ENCODE results near the gene PTPN4. TPM values are rescaled to one million over a fixed set of nuclear protein-coding genes. Genes with fewer than 3 reads are reported as not detected.

PTPN4 gene
- total RNA-seq, 1 experiment from 2014 or later: 46.8 TPM

DNA sequence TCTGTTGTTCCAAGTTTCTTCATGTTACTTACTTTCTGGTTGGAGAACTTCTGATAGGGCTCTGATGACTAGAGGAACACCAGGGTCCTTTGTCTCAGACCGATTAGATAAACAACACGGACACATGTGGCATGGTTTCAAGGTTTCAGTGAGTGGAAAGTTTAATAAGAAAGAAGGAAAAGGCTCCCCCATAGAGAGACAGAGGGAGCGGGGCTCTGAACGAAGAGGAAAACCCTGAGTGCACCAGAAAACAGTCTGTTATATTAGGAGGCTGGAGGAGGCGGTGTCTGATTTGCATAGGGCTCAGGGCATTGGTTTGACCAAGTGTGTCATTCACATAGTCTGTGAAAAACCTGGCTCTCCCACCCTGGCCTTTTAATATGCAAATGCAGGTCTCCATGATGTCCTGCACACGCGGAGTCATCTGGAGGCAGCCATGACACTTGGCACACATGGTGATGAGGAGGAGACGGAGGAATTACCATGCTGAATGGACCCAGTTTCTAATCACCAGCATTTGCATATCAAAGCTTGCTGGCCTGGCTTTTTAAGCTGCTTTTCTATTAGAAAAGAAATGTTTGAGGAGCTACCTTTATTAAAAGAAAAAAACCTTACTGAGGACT is 94.2 kb downstream of the PTPN4 start:
- ChIA-PET CTCF (no interaction called here), POLR2A (no interaction called here)
- no peak for DNase-seq
- Mint-ChIP-seq H3K36me3 (ENCODE audit: insufficient read depth, unreplicated experiment) (peaks cover 8% of the 10 kb centered on the region), H3K9me3 (ENCODE audit: unreplicated experiment) (peaks cover 46% of the 10 kb centered on the region), H3K27me3 (ENCODE audit: insufficient read depth, unreplicated experiment) (no peaks in the 10 kb centered on the region), H3K4me3 (ENCODE audit: unreplicated experiment) (no peak overlapping the region), H3K4me1 (ENCODE audit: low read depth, unreplicated experiment) (peaks cover 11% of the 10 kb centered on the region), H3K27ac (ENCODE audit: unreplicated experiment) (no peak overlapping the region)
- intact Hi-C loops (cut with micrococcal nuclease; ENCODE audit: unreplicated experiment): no loop called here
- H3K27me3 ChIP-seq (replicated peaks; ENCODE audit: control insufficient read depth, insufficient read depth, low read length): no peaks in the 10 kb centered on the region
- no peak overlapping the region for H3K4me3 ChIP-seq (ENCODE audit: low read depth, low read length)
- peaks cover 12% of the 10 kb centered on the region; the same call in 1 of the 2 replicates for H3K4me1 ChIP-seq
- H3K9me3 ChIP-seq: peaks cover 24% of the 10 kb centered on the region
- TF ChIP-seq, protein P1, sequence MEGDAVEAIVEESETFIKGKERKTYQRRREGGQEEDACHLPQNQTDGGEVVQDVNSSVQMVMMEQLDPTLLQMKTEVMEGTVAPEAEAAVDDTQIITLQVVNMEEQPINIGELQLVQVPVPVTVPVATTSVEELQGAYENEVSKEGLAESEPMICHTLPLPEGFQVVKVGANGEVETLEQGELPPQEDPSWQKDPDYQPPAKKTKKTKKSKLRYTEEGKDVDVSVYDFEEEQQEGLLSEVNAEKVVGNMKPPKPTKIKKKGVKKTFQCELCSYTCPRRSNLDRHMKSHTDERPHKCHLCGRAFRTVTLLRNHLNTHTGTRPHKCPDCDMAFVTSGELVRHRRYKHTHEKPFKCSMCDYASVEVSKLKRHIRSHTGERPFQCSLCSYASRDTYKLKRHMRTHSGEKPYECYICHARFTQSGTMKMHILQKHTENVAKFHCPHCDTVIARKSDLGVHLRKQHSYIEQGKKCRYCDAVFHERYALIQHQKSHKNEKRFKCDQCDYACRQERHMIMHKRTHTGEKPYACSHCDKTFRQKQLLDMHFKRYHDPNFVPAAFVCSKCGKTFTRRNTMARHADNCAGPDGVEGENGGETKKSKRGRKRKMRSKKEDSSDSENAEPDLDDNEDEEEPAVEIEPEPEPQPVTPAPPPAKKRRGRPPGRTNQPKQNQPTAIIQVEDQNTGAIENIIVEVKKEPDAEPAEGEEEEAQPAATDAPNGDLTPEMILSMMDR (IDR thresholded peaks at IDR 0.05; ENCODE audit: insufficient read depth in 1 of 2, low read depth in 1 of 2, low read length in 1 of 2, severe bottlenecking in 1 of 2, unreplicated experiment in 1 of 2): no peak
- BruUV-seq (replicated peaks): no TSS peak
- no peaks in the 10 kb centered on the region for H3K36me3 ChIP-seq (ENCODE audit: control insufficient read depth, insufficient read depth, low read length)

- CTCF ChIA-PET: no interaction called here
- intact Hi-C loops (cut with micrococcal nuclease; ENCODE audit: unreplicated experiment): no loop called here
- BruUV-seq (replicated peaks): no TSS peak
- Histone ChIP-seq H3K4me1 (peaks cover 12% of the 10 kb centered on the region; the same call in 1 of the 2 replicates), H3K27me3 (replicated peaks; ENCODE audit: control insufficient read depth, insufficient read depth, low read length) (no peaks in the 10 kb centered on the region), H3K9me3 (peaks cover 22% of the 10 kb centered on the region), H3K36me3 (ENCODE audit: control insufficient read depth, insufficient read depth, low read length) (no peaks in the 10 kb centered on the region), H3K4me3 (ENCODE audit: low read depth, low read length) (no peak overlapping the region)
- Mint-ChIP-seq H3K27ac (ENCODE audit: unreplicated experiment) (no peak overlapping the region), H3K9me3 (ENCODE audit: unreplicated experiment) (peaks cover 22% of the 10 kb centered on the region), H3K4me1 (ENCODE audit: low read depth, unreplicated experiment) (peaks cover 11% of the 10 kb centered on the region), H3K4me3 (ENCODE audit: unreplicated experiment) (no peak overlapping the region), H3K36me3 (ENCODE audit: insufficient read depth, unreplicated experiment) (peaks cover 8% of the 10 kb centered on the region), H3K27me3 (ENCODE audit: insufficient read depth, unreplicated experiment) (no peaks in the 10 kb centered on the region)
- no peak for DNase-seq
- POLR2A ChIA-PET: no interaction called here
- TF ChIP-seq, protein P1 (IDR thresholded peaks at IDR 0.05; ENCODE audit: insufficient read depth in 1 of 2, low read depth in 1 of 2, low read length in 1 of 2, severe bottlenecking in 1 of 2, unreplicated experiment in 1 of 2): no peak
Measured at GRCh38 chr2:119856469-119856901, 96.8 kb downstream of the PTPN4 start.

- H3K27ac Mint-ChIP-seq (ENCODE audit: unreplicated experiment): no peak overlapping the region
- no peak overlapping the region for H3K4me3 Mint-ChIP-seq (ENCODE audit: unreplicated experiment)
- H3K4me3 ChIP-seq (ENCODE audit: low read depth, low read length): no peak overlapping the region
- H3K4me1 Mint-ChIP-seq (ENCODE audit: low read depth, unreplicated experiment): peaks cover 11% of the 10 kb centered on the region
- peaks cover 10% of the 10 kb centered on the region; the same call in 1 of the 2 replicates for H3K9me3 ChIP-seq
- peaks cover 2% of the 10 kb centered on the region for H3K36me3 Mint-ChIP-seq (ENCODE audit: insufficient read depth, unreplicated experiment)
- no peaks in the 10 kb centered on the region for H3K27me3 ChIP-seq (replicated peaks; ENCODE audit: control insufficient read depth, insufficient read depth, low read length)
- POLR2A ChIA-PET: no interaction called here
- TF ChIP-seq, protein P1 (IDR thresholded peaks at IDR 0.05; ENCODE audit: insufficient read depth in 1 of 2, low read depth in 1 of 2, low read length in 1 of 2, severe bottlenecking in 1 of 2, unreplicated experiment in 1 of 2): no peak
- H3K27me3 Mint-ChIP-seq (ENCODE audit: insufficient read depth, unreplicated experiment): no peaks in the 10 kb centered on the region
- DNase-seq: no peak
- peaks cover 19% of the 10 kb centered on the region for H3K4me1 ChIP-seq
- CTCF ChIA-PET: no interaction called here
- no TSS peak for BruUV-seq (replicated peaks)
- no peaks in the 10 kb centered on the region for H3K36me3 ChIP-seq (ENCODE audit: control insufficient read depth, insufficient read depth, low read length)
- intact Hi-C loops (cut with micrococcal nuclease; ENCODE audit: unreplicated experiment): no loop called here
- peaks cover 10% of the 10 kb centered on the region for H3K9me3 Mint-ChIP-seq (ENCODE audit: unreplicated experiment)
Measured at GRCh38 chr2:119857742-119858141, 98.0 kb downstream of the PTPN4 start.

Data from Caco-2 (cell line).